ENCODE data around the gene HS3ST3A1. TPM values are rescaled to one million over a fixed set of nuclear protein-coding genes. Genes with fewer than 3 reads are reported as not detected.

Gene HS3ST3A1
- total and polyA plus RNA-seq, 2 of the 8 experiments (the other 6 are each of a cell fraction or from before 2014, with no cell fraction given): 5.4 to 5.7 TPM

DNA sequence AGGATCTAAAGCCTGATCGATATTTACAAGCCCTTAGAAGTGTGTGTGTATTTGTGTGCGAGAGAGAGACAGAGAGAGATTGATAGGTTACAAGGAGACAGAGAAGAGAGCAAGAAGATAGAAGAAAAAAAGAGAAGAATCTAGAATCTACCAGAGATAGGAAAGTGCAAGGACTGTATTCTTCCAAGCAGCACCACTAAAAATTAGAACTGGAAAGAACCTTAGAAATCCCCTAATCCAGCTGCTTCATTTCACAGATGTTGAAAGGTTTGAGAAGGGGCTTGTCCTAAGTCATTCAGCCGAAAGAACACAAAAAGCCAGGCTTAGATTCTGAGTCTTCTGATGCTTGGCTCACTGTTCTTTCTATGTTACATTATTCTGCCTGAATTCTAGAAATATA, 92.2 kb downstream of the HS3ST3A1 start (continued):
- TF ChIP-seq RNF2 (IDR thresholded peaks at IDR 0.05; ENCODE audit: borderline replicate concordance, low read depth, low read length, missing control alignments, poor library complexity, severe bottlenecking) (no peak), PHF8 (conservative IDR thresholded peaks at IDR 0.05; ENCODE audit: low read depth, low read length) (no peak), CBX5 (IDR thresholded peaks at IDR 0.05; ENCODE audit: low read depth, low read length) (no peak)
